Measurements from ENCODE around the gene BST1. TPM values are rescaled to one million over a fixed set of nuclear protein-coding genes. Genes with fewer than 3 reads are reported as not detected.

BST1 gene
- polyA plus RNA-seq, 1 donor from 2014 or later, result 0.21 TPM

- no peaks in the 10 kb centered on the region for H3K4me1 Mint-ChIP-seq
- no peak overlapping the region for H3K4me3 Mint-ChIP-seq
- no peaks in the 10 kb centered on the region for H3K27me3 Mint-ChIP-seq
- no peaks in the 10 kb centered on the region for H3K36me3 Mint-ChIP-seq
- H3K27ac Mint-ChIP-seq, result peak overlapping the region in 1 of 3 donors; percentile 29
- no peaks in the 10 kb centered on the region for H3K9me3 Mint-ChIP-seq
Observed at GRCh38 chr4:15668566-15669435, 34.1 kb upstream of the BST1 start.

GRCh38 chr4:15670576-15670975 lies 32.3 kb upstream of the BST1 start:
- Mint-ChIP-seq H3K4me3 (no peak overlapping the region), H3K27ac (no peak overlapping the region), H3K36me3 (no peaks in the 10 kb centered on the region), H3K4me1 (peaks cover 0 to 3% (median 1%) of the 10 kb centered on the region in 3 donors), H3K9me3 (no peaks in the 10 kb centered on the region), H3K27me3 (no peaks in the 10 kb centered on the region)

- H3K9me3 Mint-ChIP-seq, result no peaks in the 10 kb centered on the region
- peaks cover 0 to 3% (median 1%) of the 10 kb centered on the region in 3 donors for H3K4me1 Mint-ChIP-seq
- H3K4me3 Mint-ChIP-seq, result no peak overlapping the region
- no peaks in the 10 kb centered on the region for H3K36me3 Mint-ChIP-seq
- no peak overlapping the region for H3K27ac Mint-ChIP-seq
- H3K27me3 Mint-ChIP-seq, result no peaks in the 10 kb centered on the region
Observed at GRCh38 chr4:15672101-15672500, 30.8 kb upstream of the BST1 start.

GRCh38 chr4:15673337-15673736 lies 29.5 kb upstream of the BST1 start:
- H3K27me3 Mint-ChIP-seq, result no peaks in the 10 kb centered on the region
- no peak overlapping the region for H3K27ac Mint-ChIP-seq
- H3K4me3 Mint-ChIP-seq, result no peak overlapping the region
- H3K4me1 Mint-ChIP-seq, result peaks cover 0 to 3% (median 1%) of the 10 kb centered on the region in 3 donors
- no peaks in the 10 kb centered on the region for H3K9me3 Mint-ChIP-seq
- H3K36me3 Mint-ChIP-seq, result no peaks in the 10 kb centered on the region

- no peaks in the 10 kb centered on the region for H3K27me3 Mint-ChIP-seq
- peaks cover 0 to 3% (median 1%) of the 10 kb centered on the region in 3 donors for H3K4me1 Mint-ChIP-seq
- no peaks in the 10 kb centered on the region for H3K36me3 Mint-ChIP-seq
- no peaks in the 10 kb centered on the region for H3K9me3 Mint-ChIP-seq
- no peak overlapping the region for H3K4me3 Mint-ChIP-seq
- H3K27ac Mint-ChIP-seq, result no peak overlapping the region
Observed at GRCh38 chr4:15674046-15674445, 28.8 kb upstream of the BST1 start.

- H3K27ac Mint-ChIP-seq, result no peak overlapping the region
- peak overlapping the region in 1 of 4 donors; percentile 68 for H3K4me3 Mint-ChIP-seq
- H3K27me3 Mint-ChIP-seq, result no peaks in the 10 kb centered on the region
- H3K36me3 Mint-ChIP-seq, result no peaks in the 10 kb centered on the region
- peaks cover 0 to 3% (median 1%) of the 10 kb centered on the region in 3 donors for H3K4me1 Mint-ChIP-seq
- no peaks in the 10 kb centered on the region for H3K9me3 Mint-ChIP-seq
Observed at GRCh38 chr4:15674926-15675325, 27.9 kb upstream of the BST1 start.

- Mint-ChIP-seq H3K4me1 (peaks cover 0 to 3% (median 1%) of the 10 kb centered on the region in 3 donors), H3K36me3 (no peaks in the 10 kb centered on the region), H3K27me3 (no peaks in the 10 kb centered on the region), H3K27ac (no peak overlapping the region), H3K4me3 (no peak overlapping the region), H3K9me3 (no peaks in the 10 kb centered on the region)
Observed at GRCh38 chr4:15675356-15675755, 27.5 kb upstream of the BST1 start.

- no peaks in the 10 kb centered on the region for H3K36me3 Mint-ChIP-seq
- no peaks in the 10 kb centered on the region for H3K9me3 Mint-ChIP-seq
- H3K27me3 Mint-ChIP-seq, result no peaks in the 10 kb centered on the region
- H3K4me1 Mint-ChIP-seq, result peaks cover 0 to 3% (median 1%) of the 10 kb centered on the region in 3 donors
- no peak overlapping the region for H3K4me3 Mint-ChIP-seq
- H3K27ac Mint-ChIP-seq, result no peak overlapping the region
Observed at GRCh38 chr4:15676039-15676438, 26.8 kb upstream of the BST1 start.

- H3K4me3 Mint-ChIP-seq, result no peak overlapping the region
- H3K4me1 Mint-ChIP-seq, result peaks cover 1 to 7% (median 3%) of the 10 kb centered on the region in 3 donors
- H3K27me3 Mint-ChIP-seq, result no peaks in the 10 kb centered on the region
- H3K27ac Mint-ChIP-seq, result no peak overlapping the region
- no peaks in the 10 kb centered on the region for H3K36me3 Mint-ChIP-seq
- H3K9me3 Mint-ChIP-seq, result no peaks in the 10 kb centered on the region
Observed at GRCh38 chr4:15676899-15677298, 26.0 kb upstream of the BST1 start.

- no peaks in the 10 kb centered on the region for H3K9me3 Mint-ChIP-seq
- no peak overlapping the region for H3K27ac Mint-ChIP-seq
- H3K36me3 Mint-ChIP-seq, result no peaks in the 10 kb centered on the region
- H3K4me3 Mint-ChIP-seq, result peak overlapping the region in 1 of 4 donors; percentile 16
- no peaks in the 10 kb centered on the region for H3K27me3 Mint-ChIP-seq
- H3K4me1 Mint-ChIP-seq, result peaks cover 7 to 12% (median 8%) of the 10 kb centered on the region in 3 donors
Observed at GRCh38 chr4:15677507-15677988, 25.3 kb upstream of the BST1 start.

GRCh38 chr4:15681067-15681371 lies 21.8 kb upstream of the BST1 start:
- Mint-ChIP-seq H3K36me3 (no peaks in the 10 kb centered on the region), H3K27me3 (no peaks in the 10 kb centered on the region), H3K27ac (peak overlapping the region in 2 of 3 donors; percentile 95 to 99), H3K4me1 (peaks cover 9 to 17% (median 16%) of the 10 kb centered on the region in 3 donors), H3K4me3 (peak overlapping the region; percentile 97 to 100 (median 98)), H3K9me3 (no peaks in the 10 kb centered on the region)

- Mint-ChIP-seq H3K9me3 (no peaks in the 10 kb centered on the region), H3K4me3 (peak within 1 kb of the TSS; percentile 97 to 100 (median 98)), H3K27me3 (no peaks in the 10 kb centered on the region), H3K27ac (peak within 1 kb of the TSS; percentile 95 to 99 (median 98)), H3K4me1 (peaks cover 9 to 19% (median 16%) of the 10 kb centered on the region in 3 donors), H3K36me3 (peaks cover 5% of the 10 kb centered on the region)
Observed at GRCh38 chr4:15681372-15682241, 21.3 kb upstream of the BST1 start, which contains the start of gene FAM200B. TSS of gene FAM200B (plus strand) at chr4:15681827. CDS start at chr4:15686978, 5,151 bp downstream.

GRCh38 chr4:15682242-15683142 lies 20.4 kb upstream of the BST1 start:
- Mint-ChIP-seq H3K36me3 (peaks cover 5% of the 10 kb centered on the region), H3K27me3 (no peaks in the 10 kb centered on the region), H3K4me3 (peak overlapping the region; percentile 97 to 100 (median 98)), H3K9me3 (no peaks in the 10 kb centered on the region), H3K27ac (peak overlapping the region; percentile 54 to 99 (median 95)), H3K4me1 (peaks cover 9 to 19% (median 16%) of the 10 kb centered on the region in 3 donors)

- Mint-ChIP-seq H3K9me3 (no peaks in the 10 kb centered on the region), H3K27ac (no peak overlapping the region), H3K4me3 (peak overlapping the region in 1 of 4 donors; percentile 65), H3K36me3 (peaks cover 5% of the 10 kb centered on the region), H3K4me1 (peaks cover 9 to 19% (median 16%) of the 10 kb centered on the region in 3 donors), H3K27me3 (no peaks in the 10 kb centered on the region)
Observed at GRCh38 chr4:15683143-15683495, 19.7 kb upstream of the BST1 start.
